DND-41 (cell line): ENCODE results near the gene TTLL11.

ENCODE experiments used
- CTCF ChIP-seq: IDR thresholded peaks from 2 replicates; pipeline ENCODE4 v1.5.1; 2012; ENCODE audit warnings: borderline replicate concordance, low read length, moderate library complexity, mild to moderate bottlenecking; ENCODE audit not compliant: poor library complexity, severe bottlenecking; ENCODE audit errors: extremely low read depth
- EZH2 ChIP-seq: IDR thresholded peaks from 3 replicates; pipeline ENCODE4 v1.6.1; 2012; ENCODE audit warnings: borderline replicate concordance, low read depth, mild to moderate bottlenecking, moderate library complexity, low read length, inconsistent platforms; ENCODE audit not compliant: severe bottlenecking

- TF ChIP-seq CTCF: no peak
- TF ChIP-seq EZH2: no peak
These were observed 165.5 kb downstream of the TTLL11 start for GRCh38 chr9:121927636-121928035.
